HG03159 (cell line): ENCODE data around the gene SLC9A2.
A peak's percentile ranks its signal among the peaks of the same experiment; 100 is the strongest.

ENCODE experiments used
- ATAC-seq: cut with Tn5 transposase; IDR thresholded peaks from one replicate; pipeline ENCODE4 v1.9.1; 2021; ENCODE audit warnings: mild to moderate bottlenecking, moderate library complexity; ENCODE audit not compliant: unreplicated experiment

Gene SLC9A2

GRCh38 chr2:102669401-102669800, 50.0 kb downstream of the SLC9A2 start:
- ATAC-seq: no peak

- ATAC-seq: no peak
Observed at GRCh38 chr2:102672107-102672776, 52.9 kb downstream of the SLC9A2 start.

- ATAC-seq: no peak
Observed at GRCh38 chr2:102674370-102674769, 55.0 kb downstream of the SLC9A2 start.

- no peak for ATAC-seq
Observed at GRCh38 chr2:102674836-102675235, 55.5 kb downstream of the SLC9A2 start.

- ATAC-seq: no peak
Observed at GRCh38 chr2:102677244-102678215, 58.2 kb downstream of the SLC9A2 start.

GRCh38 chr2:102678442-102678841, 59.1 kb downstream of the SLC9A2 start:
- no peak for ATAC-seq

- peak; percentile 48 for ATAC-seq
Observed at GRCh38 chr2:102686479-102687439, 67.4 kb downstream of the SLC9A2 start.

- no peak for ATAC-seq
Observed at GRCh38 chr2:102690012-102690411, 70.7 kb downstream of the SLC9A2 start.

- ATAC-seq: no peak
Observed at GRCh38 chr2:102696463-102696862, 77.1 kb downstream of the SLC9A2 start.

GRCh38 chr2:102698369-102699111, 79.2 kb downstream of the SLC9A2 start:
- ATAC-seq: no peak

GRCh38 chr2:102703305-102703704, 84.0 kb downstream of the SLC9A2 start:
- no peak for ATAC-seq

- ATAC-seq: no peak
Observed at GRCh38 chr2:102703748-102704147, 84.4 kb downstream of the SLC9A2 start.

GRCh38 chr2:102704531-102704930, 85.2 kb downstream of the SLC9A2 start:
- no peak for ATAC-seq

GRCh38 chr2:102707796-102708695, 88.7 kb downstream of the SLC9A2 start:
- ATAC-seq: no peak

GRCh38 chr2:102708847-102709559, 89.7 kb downstream of the SLC9A2 start:
- no peak for ATAC-seq

GRCh38 chr2:102717308-102718018, 98.1 kb downstream of the SLC9A2 start:
- ATAC-seq: no peak

GRCh38 chr2:102718387-102719316, 99.3 kb downstream of the SLC9A2 start:
- ATAC-seq: no peak
